ENCODE results near the gene ENGASE. TPM values are rescaled to one million over a fixed set of nuclear protein-coding genes. Genes with fewer than 3 reads are reported as not detected.

Gene ENGASE
- total and polyA plus RNA-seq, 2 of the 8 experiments (the other 6 are each of a cell fraction or from before 2014, with no cell fraction given), result 9.3 to 36.1 TPM

GRCh38 chr17:79029327-79030009 lies 45.2 kb upstream of the ENGASE start:
- TF ChIP-seq EZH2 (IDR thresholded peaks at IDR 0.05; ENCODE audit: low read depth, low read length, severe bottlenecking) (peak; percentile 13), GTF2F1 (IDR thresholded peaks at IDR 0.05; ENCODE audit: borderline replicate concordance, low read depth, low read length) (no peak)
- Histone ChIP-seq H3K27me3 (replicated peaks in 1 of 4; ENCODE audit: control insufficient read depth in 3 of 4, extremely low read depth in 1 of 4, insufficient read depth in 3 of 4, low read length in 3 of 4) (peaks cover 4 to 43% (median 34%) of the 10 kb centered on the region in 4 experiments), H3K9me3 (ENCODE audit: insufficient read depth in 2 of 2, low read depth in 1 of 2, low read length in 1 of 2) (no peaks in the 10 kb centered on the region), H2BK5ac (ENCODE audit: low read depth, low read length) (no peak overlapping the region), H2AFZ (ENCODE audit: low read length) (no peak overlapping the region), H3K18ac (ENCODE audit: extremely low read depth, low read length) (no peak overlapping the region), H3K56ac (replicated peaks; ENCODE audit: insufficient read length, low read depth, low read length) (no peak overlapping the region), H3K79me1 (ENCODE audit: low read depth, low read length) (no peaks in the 10 kb centered on the region), H4K8ac (ENCODE audit: extremely low read depth, insufficient read depth, low read length) (no peak overlapping the region), H3K23ac (ENCODE audit: insufficient read length) (no peak overlapping the region), H3K4me2 (ENCODE audit: insufficient read depth in 1 of 2, low read depth in 2 of 2, low read length in 2 of 2) (no peak overlapping the region), H3K23me2 (ENCODE audit: low read depth, low read length) (peaks cover 3% of the 10 kb centered on the region; the same call in 1 of the 2 replicates), H3K36me3 (ENCODE audit: control insufficient read depth in 2 of 4, insufficient read depth in 4 of 4, low read length in 3 of 4) (no peaks in the 10 kb centered on the region), H3K4ac (replicated peaks; ENCODE audit: insufficient read length, low read depth, low read length) (no peak overlapping the region), H4K5ac (ENCODE audit: insufficient read length, low read depth, low read length) (no peak overlapping the region), H3K27ac (ENCODE audit: low read depth, low read length) (no peak overlapping the region), H3K79me2 (ENCODE audit: control insufficient read depth in 1 of 2, insufficient read depth in 2 of 2, low read length in 2 of 2) (no peaks in the 10 kb centered on the region), H2BK120ac (replicated peaks; ENCODE audit: low read depth, low read length) (no peak overlapping the region), H2BK15ac (ENCODE audit: low read length) (no peak overlapping the region), H3K4me3 (ENCODE audit: extremely low read depth in 1 of 4, insufficient read depth in 2 of 4, low read depth in 3 of 4, low read length in 4 of 4) (no peak overlapping the region), H2AK5ac (ENCODE audit: low read depth, low read length) (no peak overlapping the region), H3K4me1 (replicated peaks in 1 of 4; ENCODE audit: control insufficient read depth in 3 of 4, insufficient read depth in 4 of 4, low read length in 3 of 4) (peaks cover 0 to 5% (median 0%) of the 10 kb centered on the region in 4 experiments; a peak in 2 of 7 replicates), H3K9ac (replicated peaks in 1 of 4; ENCODE audit: extremely low read depth in 1 of 4, low read depth in 3 of 4, low read length in 3 of 4) (no peak overlapping the region), H4K91ac (replicated peaks; ENCODE audit: insufficient read length, low read length) (no peak overlapping the region), H2BK12ac (ENCODE audit: low read depth, low read length) (no peak overlapping the region), H2BK20ac (ENCODE audit: low read length) (no peak overlapping the region), H3K14ac (ENCODE audit: insufficient read length) (peak overlapping the region; percentile 49), H4K20me1 (replicated peaks in 1 of 2; ENCODE audit: control insufficient read depth in 1 of 2, insufficient read depth in 2 of 2, low read length in 2 of 2) (peaks cover 1 to 2% of the 10 kb centered on the region in 2 experiments)
- ChIA-PET CTCF (ENCODE audit: partially characterized antibody) (interaction anchor here (0.9 to 6.3 kb wide), 14 partner anchors 9 to 356 kb away, joined by 3 to 55 read pairs (median 3); no protein-coding TSS in a partner anchor), POLR2A (ENCODE audit: partially characterized antibody) (interaction anchor here (1.2 kb wide), 1 partner anchor 27 kb away, joined by 3 read pairs; no protein-coding TSS in a partner anchor)
- 84% methylated on average over 16 of the region's 16 CpGs; no CpG with 5 or more reads in 1 of the 2 experiments for WGBS, 2 experiments (ENCODE audit: extremely low coverage in 1 of 2, insufficient coverage in 1 of 2, insufficient read length in 1 of 2, insufficient replicate concordance in 2 of 2, low coverage in 1 of 2, low lambda C conversion rate in 2 of 2, missing lambda C conversion rate in 1 of 2)
- DNase-seq (ENCODE audit: low read depth in 1 of 2, low spot score in 2 of 2) (no peak), FAIRE-seq (no peak)
